Thymus (tissue), 11 donors: ENCODE results near the gene PSMD7. TPM values are rescaled to one million over a fixed set of nuclear protein-coding genes. Genes with fewer than 3 reads are reported as not detected.

Experiments
- DNase-seq, 9 donors: peaks; one replicate each; pipeline ENCODE4 v3.0.0-alpha.2; 2013; ENCODE audit warnings: low spot score in 9 of 9, low read depth in 6 of 9, missing footprints in 1 of 9
- H3K27ac ChIP-seq, 2 donors: one replicate each; pipeline ENCODE4 v1.5.1; 2013; ENCODE audit warnings: control low read depth in 1 of 2, low read depth in 1 of 2, low read length in 1 of 2, mild to moderate bottlenecking in 1 of 2, moderate library complexity in 1 of 2
- H3K27me3 ChIP-seq, 2 donors: one replicate each; pipeline ENCODE4 v1.5.1; 2013; ENCODE audit warnings: low read length in 1 of 2; ENCODE audit not compliant: control insufficient read depth in 2 of 2, insufficient read depth in 1 of 2
- H3K36me3 ChIP-seq, 2 donors: one replicate each; pipeline ENCODE4 v1.5.1; 2013; ENCODE audit warnings: low read length in 1 of 2, mild to moderate bottlenecking in 1 of 2, moderate library complexity in 1 of 2; ENCODE audit not compliant: control insufficient read depth in 2 of 2, insufficient read depth in 2 of 2
- H3K4me1 ChIP-seq, 2 donors: one replicate each; pipeline ENCODE4 v1.5.1; 2013; ENCODE audit warnings: low read length in 2 of 2; ENCODE audit not compliant: control insufficient read depth in 2 of 2, insufficient read depth in 2 of 2
- H3K4me3 ChIP-seq, 2 donors: one replicate each; pipeline ENCODE4 v1.5.1; 2013; ENCODE audit warnings: low read length in 2 of 2, control low read depth in 1 of 2, mild to moderate bottlenecking in 1 of 2
- H3K9me3 ChIP-seq, 2 donors: one replicate each; pipeline ENCODE4 v1.5.1; 2013; ENCODE audit warnings: low read length in 1 of 2, mild to moderate bottlenecking in 1 of 2; ENCODE audit not compliant: control insufficient read depth in 2 of 2, insufficient read depth in 1 of 2
- WGBS: extraction: QIAGEN DNeasy Blood & Tissue Kit; methylation state at CpG from one replicate; pipeline ENCODE4 v1.1.7; 2013; 5-methylcytosine and 5-hydroxymethylcytosine counted together
- polyA plus RNA-seq: library from polyadenylated mRNA; stranded (reverse); fragments of 200-250 nt; gene quantifications from one replicate; pipeline ENCODE4 v1.2.3, GENCODE V29; 2013
- total RNA-seq: library from RNA; stranded (reverse); fragments of 120-200 nt; gene quantifications from one replicate; pipeline ENCODE4 v1.2.4, GENCODE V29; 2013
- donor health status: healthy.

Gene PSMD7
- total and polyA plus RNA-seq, 2 donors = 64.5 to 91.4 TPM

GRCh38 chr16:74264811-74265210 is 31.8 kb upstream of the PSMD7 start:
- no peaks in the 10 kb centered on the region for H3K9me3 ChIP-seq
- H3K4me3 ChIP-seq = no peak overlapping the region
- no peaks in the 10 kb centered on the region for H3K36me3 ChIP-seq
- no peaks in the 10 kb centered on the region for H3K27me3 ChIP-seq
- 94% methylated on average over 3 of the region's 3 CpGs for WGBS
- no peaks in the 10 kb centered on the region for H3K4me1 ChIP-seq
- DNase-seq = no peak
- no peak overlapping the region for H3K27ac ChIP-seq

DNA sequence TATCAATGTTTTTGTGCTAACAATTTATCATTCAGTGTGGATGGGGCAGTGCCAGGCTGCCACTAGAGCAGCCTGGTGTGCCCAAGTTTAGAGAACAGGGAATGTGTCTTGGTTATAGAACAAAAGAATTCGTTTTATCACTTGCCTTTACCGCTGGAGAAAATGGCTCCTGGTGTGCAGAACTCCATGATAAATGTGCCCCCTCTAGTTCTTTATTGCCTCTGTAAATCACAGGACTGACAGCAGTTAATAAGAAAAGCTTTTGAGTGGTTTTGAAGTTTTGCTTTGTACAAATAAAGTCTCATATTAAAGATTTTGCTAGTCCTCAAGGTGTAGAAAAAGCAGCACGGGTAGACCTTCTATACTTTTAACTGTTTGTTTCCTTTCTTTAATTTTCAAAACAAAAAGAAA is 28.2 kb upstream of the PSMD7 start:
- Histone ChIP-seq H3K27me3 (no peaks in the 10 kb centered on the region), H3K36me3 (no peaks in the 10 kb centered on the region), H3K4me3 (no peak overlapping the region), H3K4me1 (no peaks in the 10 kb centered on the region), H3K9me3 (peaks cover 0 to 3% of the 10 kb centered on the region in 2 donors), H3K27ac (no peak overlapping the region)
- 76% methylated on average over 3 of the region's 3 CpGs for WGBS
- DNase-seq = no peak

- Histone ChIP-seq H3K36me3 (no peaks in the 10 kb centered on the region), H3K4me1 (peaks cover 0 to 3% of the 10 kb centered on the region in 2 donors), H3K4me3 (no peak overlapping the region), H3K27me3 (no peaks in the 10 kb centered on the region), H3K27ac (no peak overlapping the region), H3K9me3 (peaks cover 0 to 3% of the 10 kb centered on the region in 2 donors)
- WGBS = 92% methylated on average over 2 of the region's 2 CpGs
- no peak for DNase-seq
Observed at GRCh38 chr16:74271872-74272271, 24.7 kb upstream of the PSMD7 start.

DNA sequence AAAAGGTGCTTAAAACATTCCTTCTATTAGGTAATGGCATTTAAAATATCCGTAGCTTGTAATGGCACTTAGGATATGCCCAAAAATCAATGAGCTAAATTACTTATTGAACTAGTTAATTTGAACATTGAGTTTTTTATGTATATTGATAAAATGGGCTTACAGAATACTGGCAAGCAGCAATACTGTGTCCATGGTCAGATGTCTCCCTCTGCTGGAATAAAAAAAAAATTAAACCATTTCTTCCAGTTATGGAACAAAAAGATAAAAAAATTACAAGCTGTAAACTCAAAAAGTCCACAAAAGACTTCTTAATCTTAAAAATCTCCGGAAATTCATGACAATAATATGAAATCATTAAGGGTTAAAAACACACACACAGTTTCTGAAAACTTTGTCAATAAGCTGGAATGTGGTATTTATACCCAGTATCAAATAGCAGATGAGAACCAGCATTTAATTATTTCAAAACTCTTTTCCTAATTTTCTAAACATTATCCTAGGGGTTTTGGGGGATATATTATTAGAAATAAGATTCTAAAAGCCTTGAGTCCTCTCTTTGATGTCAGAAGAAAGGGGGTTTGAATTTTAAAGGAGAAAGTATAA is 21.5 kb upstream of the PSMD7 start:
- Histone ChIP-seq H3K36me3 (no peaks in the 10 kb centered on the region), H3K4me3 (no peak overlapping the region), H3K27me3 (no peaks in the 10 kb centered on the region), H3K27ac (peak overlapping the region in 1 of 2 donors; percentile 84), H3K4me1 (peaks cover 0 to 3% of the 10 kb centered on the region in 2 donors), H3K9me3 (peaks cover 0 to 9% of the 10 kb centered on the region in 2 donors)
- DNase-seq = peak in 3 of 9 donors; percentile 27 to 59 (median 42)
- 65% methylated on average over 2 of the region's 2 CpGs for WGBS

GRCh38 chr16:74275711-74276110 is 20.9 kb upstream of the PSMD7 start:
- 30% methylated on average over 7 of the region's 7 CpGs for WGBS
- Histone ChIP-seq H3K4me3 (no peak overlapping the region), H3K9me3 (peaks cover 0 to 9% of the 10 kb centered on the region in 2 donors), H3K27me3 (no peaks in the 10 kb centered on the region), H3K36me3 (no peaks in the 10 kb centered on the region), H3K4me1 (peaks cover 0 to 3% of the 10 kb centered on the region in 2 donors), H3K27ac (peak overlapping the region in 1 of 2 donors; percentile 84)
- DNase-seq = peak in 7 of 9 donors; percentile 40 to 87 (median 64)

DNA sequence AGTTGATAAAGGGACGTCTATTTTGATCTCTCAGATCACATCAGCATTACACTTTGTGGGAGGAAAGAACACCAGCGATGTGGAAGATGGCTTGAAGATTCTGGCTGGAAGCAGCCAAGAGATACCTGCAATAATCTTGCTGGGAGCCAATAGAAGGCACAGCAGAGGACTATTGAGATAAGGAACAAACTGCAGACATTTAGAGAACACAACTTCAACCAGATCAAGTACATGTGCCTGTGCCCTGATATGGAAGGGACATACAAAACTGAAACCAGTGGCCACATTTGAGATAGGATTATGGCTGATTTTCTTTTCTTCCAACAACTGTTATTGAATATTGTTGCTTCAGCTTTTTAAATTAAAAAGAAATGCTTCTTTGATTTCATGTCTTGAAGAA is 18.6 kb upstream of the PSMD7 start:
- H3K9me3 ChIP-seq = peaks cover 0 to 6% of the 10 kb centered on the region in 2 donors
- H3K27ac ChIP-seq = no peak overlapping the region
- no peak overlapping the region for H3K4me3 ChIP-seq
- no peaks in the 10 kb centered on the region for H3K36me3 ChIP-seq
- 93% methylated on average over 2 of the region's 2 CpGs for WGBS
- no peak for DNase-seq
- H3K27me3 ChIP-seq = no peaks in the 10 kb centered on the region
- H3K4me1 ChIP-seq = peaks cover 0 to 3% of the 10 kb centered on the region in 2 donors

DNA sequence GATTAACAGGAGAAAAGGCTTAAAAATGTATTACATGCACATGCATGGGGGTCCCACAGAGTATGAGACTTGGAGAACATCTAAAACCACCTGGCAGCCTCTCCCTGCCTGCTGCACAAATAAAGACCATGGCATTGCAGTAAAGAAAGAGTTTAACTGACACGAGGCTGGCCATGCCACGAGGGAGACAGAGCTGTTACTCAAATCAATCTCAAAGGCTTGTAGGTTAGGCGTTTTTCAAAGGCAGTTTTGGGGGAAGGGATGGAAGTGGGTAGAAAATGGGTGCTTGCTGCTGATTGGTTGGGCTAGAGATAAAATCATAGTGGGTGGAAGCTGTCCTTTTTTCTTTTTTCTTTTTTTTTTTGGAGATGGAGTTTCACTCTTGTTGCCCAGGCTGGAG is 17.3 kb upstream of the PSMD7 start:
- H3K9me3 ChIP-seq = peaks cover 0 to 9% of the 10 kb centered on the region in 2 donors
- WGBS = 56% methylated on average over 3 of the region's 3 CpGs

GRCh38 chr16:74279805-74280204 is 16.8 kb upstream of the PSMD7 start:
- WGBS = 97% methylated on average over 6 of the region's 6 CpGs
- Histone ChIP-seq H3K4me1 (peaks cover 0 to 3% of the 10 kb centered on the region in 2 donors), H3K4me3 (no peak overlapping the region), H3K27me3 (no peaks in the 10 kb centered on the region), H3K27ac (no peak overlapping the region), H3K9me3 (peaks cover 0 to 9% of the 10 kb centered on the region in 2 donors), H3K36me3 (no peaks in the 10 kb centered on the region)
- no peak for DNase-seq

More for the DNA sequence above, 17.3 kb upstream of the PSMD7 start:
- Histone ChIP-seq H3K36me3 (no peaks in the 10 kb centered on the region), H3K4me1 (peaks cover 0 to 3% of the 10 kb centered on the region in 2 donors), H3K4me3 (no peak overlapping the region), H3K27me3 (no peaks in the 10 kb centered on the region), H3K27ac (no peak overlapping the region)
- DNase-seq = peak in 1 of 9 donors; percentile 16

GRCh38 chr16:74280448-74280847 is 16.2 kb upstream of the PSMD7 start:
- Histone ChIP-seq H3K4me3 (no peak overlapping the region), H3K4me1 (peaks cover 0 to 3% of the 10 kb centered on the region in 2 donors), H3K27ac (no peak overlapping the region), H3K9me3 (peaks cover 0 to 9% of the 10 kb centered on the region in 2 donors), H3K27me3 (no peaks in the 10 kb centered on the region), H3K36me3 (no peaks in the 10 kb centered on the region)
- 30% methylated on average over 5 of the region's 5 CpGs for WGBS
- DNase-seq = no peak
